ENCODE results near the gene FAM229B. TPM values are rescaled to one million over a fixed set of nuclear protein-coding genes. Genes with fewer than 3 reads are reported as not detected.

FAM229B gene, protein sequence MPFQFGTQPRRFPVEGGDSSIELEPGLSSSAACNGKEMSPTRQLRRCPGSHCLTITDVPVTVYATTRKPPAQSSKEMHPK
- total RNA-seq (2021) (19.7 to 26.4 TPM (median 20.0 TPM) in 3 replicates), Bru-seq, nascent RNA (percentile 72 among the genes with signal in this experiment)
- long read RNA-seq, experiment 1, transcript FAM229B-201 (4 exons, 2,543 nt), result major isoform, 14 of 18 reads
- long read RNA-seq, experiment 1, partial matches to known transcripts, result 0 of 18 reads
- long read RNA-seq, experiment 1, other reads (novel, unspliced or antisense), result 4 of 18 reads
- long read RNA-seq, experiment 2, transcript FAM229B-201 (4 exons, 2,543 nt), result major isoform, 24 of 29 reads
- long read RNA-seq, experiment 2, partial matches to known transcripts, result 2 of 29 reads
- long read RNA-seq, experiment 2, other reads (novel, unspliced or antisense), result 3 of 29 reads
- long read RNA-seq, experiment 3, transcript FAM229B-201 (4 exons, 2,543 nt), result major isoform, 5 of 6 reads
- long read RNA-seq, experiment 3, partial matches to known transcripts, result 0 of 6 reads
- long read RNA-seq, experiment 3, other reads (novel, unspliced or antisense), result 1 of 6 reads

DNA sequence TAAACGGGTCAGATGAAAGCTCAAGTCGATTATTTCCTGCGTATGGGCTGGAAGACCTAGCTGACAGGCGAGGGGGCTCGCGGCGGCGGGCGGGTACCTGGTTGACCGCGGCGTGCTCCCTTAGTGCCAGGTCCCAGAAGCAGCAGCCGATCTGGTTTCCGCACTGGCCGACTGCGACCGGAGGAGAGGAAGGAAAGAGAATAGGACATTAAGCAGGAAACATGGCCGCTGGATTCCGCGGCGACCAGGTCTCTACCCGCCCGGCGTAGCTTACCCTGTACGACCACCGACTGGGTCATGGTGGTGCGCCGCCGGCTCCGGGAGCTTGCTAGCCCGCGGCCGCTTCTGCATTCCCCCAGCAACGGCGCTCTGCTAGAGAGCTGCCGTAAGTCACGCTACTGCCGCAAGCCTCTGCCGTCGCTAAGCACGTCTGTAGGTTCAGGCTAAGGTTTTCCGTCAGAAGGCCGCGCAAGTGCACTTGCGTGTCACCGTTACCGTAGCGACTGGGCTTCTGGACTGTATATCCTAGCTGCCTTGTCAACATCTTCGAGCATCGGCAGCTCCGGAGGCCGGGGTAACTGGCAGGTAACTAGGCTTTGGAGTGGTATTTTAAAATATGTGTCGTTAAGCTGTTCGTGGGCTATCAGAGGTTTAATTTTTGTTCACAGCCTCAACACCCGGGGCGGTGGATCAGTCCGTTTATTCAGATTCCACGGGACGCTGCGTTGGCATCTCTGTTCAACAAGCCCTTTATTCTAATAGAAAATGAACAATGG, at the start of gene FAM229B, which contains the start of gene TUBE1:
Gene FAM229B (plus strand): TSS at position 456 of the 776 bp plus-strand sequence. CDS start 11,693 bp downstream, outside the sequence.
Gene TUBE1 (minus strand): TSS at position 347 of the 776 bp plus-strand sequence. CDS start 48 bp downstream, at position 299.
- DNase-seq (ENCODE audit: low spot score) (peak; percentile 91), ATAC-seq (peak; percentile 94)
- TF ChIP-seq HMGXB4 (CRISPR knock-in tag; IDR thresholded peaks at IDR 0.05) (peak; percentile 73; the same call in 1 of the 2 replicates), AFF4 (CRISPR knock-in tag; IDR thresholded peaks at IDR 0.05; ENCODE audit: borderline replicate concordance) (peak; percentile 65; the same call in 1 of the 2 replicates), TEAD1 (CRISPR knock-in tag; IDR thresholded peaks at IDR 0.05) (peak; percentile 81), ATF6 (CRISPR knock-in tag; IDR thresholded peaks at IDR 0.05) (no peak), FOXK1 (CRISPR knock-in tag; IDR thresholded peaks at IDR 0.05) (peak; percentile 16; the same call in 1 of the 2 replicates), FOXJ3 (CRISPR knock-in tag; IDR thresholded peaks at IDR 0.05; ENCODE audit: borderline replicate concordance) (no peak), MAX (CRISPR knock-in tag; IDR thresholded peaks at IDR 0.05) (peak; percentile 79), ATF1 (CRISPR knock-in tag; IDR thresholded peaks at IDR 0.05) (no peak), FOXP4 (CRISPR knock-in tag; IDR thresholded peaks at IDR 0.05) (peak; percentile 21; the same call in 1 of the 2 replicates)
- TF ChIP-seq, protein P1, sequence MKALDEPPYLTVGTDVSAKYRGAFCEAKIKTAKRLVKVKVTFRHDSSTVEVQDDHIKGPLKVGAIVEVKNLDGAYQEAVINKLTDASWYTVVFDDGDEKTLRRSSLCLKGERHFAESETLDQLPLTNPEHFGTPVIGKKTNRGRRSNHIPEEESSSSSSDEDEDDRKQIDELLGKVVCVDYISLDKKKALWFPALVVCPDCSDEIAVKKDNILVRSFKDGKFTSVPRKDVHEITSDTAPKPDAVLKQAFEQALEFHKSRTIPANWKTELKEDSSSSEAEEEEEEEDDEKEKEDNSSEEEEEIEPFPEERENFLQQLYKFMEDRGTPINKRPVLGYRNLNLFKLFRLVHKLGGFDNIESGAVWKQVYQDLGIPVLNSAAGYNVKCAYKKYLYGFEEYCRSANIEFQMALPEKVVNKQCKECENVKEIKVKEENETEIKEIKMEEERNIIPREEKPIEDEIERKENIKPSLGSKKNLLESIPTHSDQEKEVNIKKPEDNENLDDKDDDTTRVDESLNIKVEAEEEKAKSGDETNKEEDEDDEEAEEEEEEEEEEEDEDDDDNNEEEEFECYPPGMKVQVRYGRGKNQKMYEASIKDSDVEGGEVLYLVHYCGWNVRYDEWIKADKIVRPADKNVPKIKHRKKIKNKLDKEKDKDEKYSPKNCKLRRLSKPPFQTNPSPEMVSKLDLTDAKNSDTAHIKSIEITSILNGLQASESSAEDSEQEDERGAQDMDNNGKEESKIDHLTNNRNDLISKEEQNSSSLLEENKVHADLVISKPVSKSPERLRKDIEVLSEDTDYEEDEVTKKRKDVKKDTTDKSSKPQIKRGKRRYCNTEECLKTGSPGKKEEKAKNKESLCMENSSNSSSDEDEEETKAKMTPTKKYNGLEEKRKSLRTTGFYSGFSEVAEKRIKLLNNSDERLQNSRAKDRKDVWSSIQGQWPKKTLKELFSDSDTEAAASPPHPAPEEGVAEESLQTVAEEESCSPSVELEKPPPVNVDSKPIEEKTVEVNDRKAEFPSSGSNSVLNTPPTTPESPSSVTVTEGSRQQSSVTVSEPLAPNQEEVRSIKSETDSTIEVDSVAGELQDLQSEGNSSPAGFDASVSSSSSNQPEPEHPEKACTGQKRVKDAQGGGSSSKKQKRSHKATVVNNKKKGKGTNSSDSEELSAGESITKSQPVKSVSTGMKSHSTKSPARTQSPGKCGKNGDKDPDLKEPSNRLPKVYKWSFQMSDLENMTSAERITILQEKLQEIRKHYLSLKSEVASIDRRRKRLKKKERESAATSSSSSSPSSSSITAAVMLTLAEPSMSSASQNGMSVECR (CRISPR knock-in tag; IDR thresholded peaks at IDR 0.05; ENCODE audit: borderline replicate concordance), result peak; percentile 75; the same call in 1 of the 2 replicates
- TF ChIP-seq, protein P2, sequence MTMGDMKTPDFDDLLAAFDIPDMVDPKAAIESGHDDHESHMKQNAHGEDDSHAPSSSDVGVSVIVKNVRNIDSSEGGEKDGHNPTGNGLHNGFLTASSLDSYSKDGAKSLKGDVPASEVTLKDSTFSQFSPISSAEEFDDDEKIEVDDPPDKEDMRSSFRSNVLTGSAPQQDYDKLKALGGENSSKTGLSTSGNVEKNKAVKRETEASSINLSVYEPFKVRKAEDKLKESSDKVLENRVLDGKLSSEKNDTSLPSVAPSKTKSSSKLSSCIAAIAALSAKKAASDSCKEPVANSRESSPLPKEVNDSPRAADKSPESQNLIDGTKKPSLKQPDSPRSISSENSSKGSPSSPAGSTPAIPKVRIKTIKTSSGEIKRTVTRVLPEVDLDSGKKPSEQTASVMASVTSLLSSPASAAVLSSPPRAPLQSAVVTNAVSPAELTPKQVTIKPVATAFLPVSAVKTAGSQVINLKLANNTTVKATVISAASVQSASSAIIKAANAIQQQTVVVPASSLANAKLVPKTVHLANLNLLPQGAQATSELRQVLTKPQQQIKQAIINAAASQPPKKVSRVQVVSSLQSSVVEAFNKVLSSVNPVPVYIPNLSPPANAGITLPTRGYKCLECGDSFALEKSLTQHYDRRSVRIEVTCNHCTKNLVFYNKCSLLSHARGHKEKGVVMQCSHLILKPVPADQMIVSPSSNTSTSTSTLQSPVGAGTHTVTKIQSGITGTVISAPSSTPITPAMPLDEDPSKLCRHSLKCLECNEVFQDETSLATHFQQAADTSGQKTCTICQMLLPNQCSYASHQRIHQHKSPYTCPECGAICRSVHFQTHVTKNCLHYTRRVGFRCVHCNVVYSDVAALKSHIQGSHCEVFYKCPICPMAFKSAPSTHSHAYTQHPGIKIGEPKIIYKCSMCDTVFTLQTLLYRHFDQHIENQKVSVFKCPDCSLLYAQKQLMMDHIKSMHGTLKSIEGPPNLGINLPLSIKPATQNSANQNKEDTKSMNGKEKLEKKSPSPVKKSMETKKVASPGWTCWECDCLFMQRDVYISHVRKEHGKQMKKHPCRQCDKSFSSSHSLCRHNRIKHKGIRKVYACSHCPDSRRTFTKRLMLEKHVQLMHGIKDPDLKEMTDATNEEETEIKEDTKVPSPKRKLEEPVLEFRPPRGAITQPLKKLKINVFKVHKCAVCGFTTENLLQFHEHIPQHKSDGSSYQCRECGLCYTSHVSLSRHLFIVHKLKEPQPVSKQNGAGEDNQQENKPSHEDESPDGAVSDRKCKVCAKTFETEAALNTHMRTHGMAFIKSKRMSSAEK (CRISPR knock-in tag; IDR thresholded peaks at IDR 0.05; ENCODE audit: borderline replicate concordance), result no peak
- TF ChIP-seq, protein P3, sequence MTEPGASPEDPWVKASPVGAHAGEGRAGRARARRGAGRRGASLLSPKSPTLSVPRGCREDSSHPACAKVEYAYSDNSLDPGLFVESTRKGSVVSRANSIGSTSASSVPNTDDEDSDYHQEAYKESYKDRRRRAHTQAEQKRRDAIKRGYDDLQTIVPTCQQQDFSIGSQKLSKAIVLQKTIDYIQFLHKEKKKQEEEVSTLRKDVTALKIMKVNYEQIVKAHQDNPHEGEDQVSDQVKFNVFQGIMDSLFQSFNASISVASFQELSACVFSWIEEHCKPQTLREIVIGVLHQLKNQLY (CRISPR knock-in tag; IDR thresholded peaks at IDR 0.05), result no peak
- Mint-ChIP-seq H3K27ac (no peak within 1 kb of the TSS), H3K36me3 (no peaks in the 10 kb centered on the region; the same call in 1 of the 2 replicates), H3K4me3 (no peak within 1 kb of the TSS), H3K4me1 (peaks cover 5% of the 10 kb centered on the region; the same call in 1 of the 2 replicates), H3K27me3 (ENCODE audit: low read depth) (no peaks in the 10 kb centered on the region), H3K9me3 (no peaks in the 10 kb centered on the region)
- POLR2A ChIA-PET, result interaction anchor here (1.0 to 1.5 kb wide), 5 partner anchors 9 to 38 kb away, joined by 3 to 5 read pairs (median 3); no protein-coding TSS in a partner anchor
- CTCF ChIA-PET, result interaction anchor here (0.8 to 1.7 kb wide), 14 partner anchors 8 to 1771 kb away, joined by 3 to 9 read pairs (median 4); a partner anchor contains a TSS

Data from WTC11 (cell line).